ENCODE measurements around the gene PTP4A2.

Gene PTP4A2

GRCh38 chr1:31888291-31888690 lies 49.9 kb downstream of the PTP4A2 start:
- DNase-seq (ENCODE audit: low read depth in 2 of 2): no peak

DNA sequence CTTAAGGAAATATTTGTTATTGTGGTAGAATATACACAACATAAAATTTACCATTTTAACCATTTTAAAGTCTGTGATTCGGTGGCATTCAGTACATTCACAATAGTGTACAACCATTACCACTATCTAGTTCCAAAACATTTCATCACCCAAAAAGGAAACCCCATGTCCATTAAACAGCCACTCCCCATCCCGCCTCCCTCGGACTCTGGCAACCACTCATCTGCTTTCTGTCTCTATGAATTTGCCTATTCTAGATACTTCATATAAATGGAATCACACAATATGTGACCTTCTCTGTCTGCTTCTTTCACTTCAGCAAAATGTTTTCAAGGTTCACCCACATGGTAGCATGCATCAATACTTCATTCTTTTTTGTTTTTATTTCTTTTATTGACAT lies 51.3 kb downstream of the PTP4A2 start:
- no peak for DNase-seq (ENCODE audit: low read depth in 2 of 2)

GRCh38 chr1:31885851-31886250 lies 52.3 kb downstream of the PTP4A2 start:
- DNase-seq (ENCODE audit: low read depth in 2 of 2): no peak

GRCh38 chr1:31883357-31883942 lies 54.7 kb downstream of the PTP4A2 start:
- no peak for DNase-seq (ENCODE audit: low read depth in 2 of 2)

- no peak for DNase-seq (ENCODE audit: low read depth in 2 of 2)
Observed at GRCh38 chr1:31881688-31882000, 56.5 kb downstream of the PTP4A2 start.

GRCh38 chr1:31880957-31881687 lies 57.0 kb downstream of the PTP4A2 start:
- no peak for DNase-seq (ENCODE audit: low read depth in 2 of 2)

GRCh38 chr1:31879981-31880608 lies 58.1 kb downstream of the PTP4A2 start:
- no peak for DNase-seq (ENCODE audit: low read depth in 2 of 2)

- DNase-seq (ENCODE audit: low read depth in 2 of 2): no peak
Observed at GRCh38 chr1:31878058-31878457, 60.1 kb downstream of the PTP4A2 start.

DNA sequence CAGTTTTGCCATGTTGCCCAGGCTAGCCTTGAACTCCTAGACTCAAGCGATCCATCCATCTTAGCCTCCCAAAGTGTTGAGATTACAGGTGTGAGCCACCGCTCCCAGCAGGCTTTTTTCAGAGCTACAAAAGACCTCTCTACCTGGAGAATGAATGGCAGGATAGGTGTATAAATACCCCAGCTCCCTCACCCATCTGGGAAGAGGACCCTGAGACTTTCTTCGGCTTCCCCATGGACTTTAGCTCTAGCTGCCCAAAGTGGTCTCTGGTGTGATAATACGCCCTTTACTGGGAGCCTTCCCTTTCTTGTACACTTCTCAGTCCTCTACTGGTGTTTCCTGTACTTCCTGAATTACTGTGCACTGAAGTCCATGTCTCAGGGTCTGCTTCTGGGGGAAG lies 60.6 kb downstream of the PTP4A2 start:
- DNase-seq (ENCODE audit: low read depth in 2 of 2): no peak

DNA sequence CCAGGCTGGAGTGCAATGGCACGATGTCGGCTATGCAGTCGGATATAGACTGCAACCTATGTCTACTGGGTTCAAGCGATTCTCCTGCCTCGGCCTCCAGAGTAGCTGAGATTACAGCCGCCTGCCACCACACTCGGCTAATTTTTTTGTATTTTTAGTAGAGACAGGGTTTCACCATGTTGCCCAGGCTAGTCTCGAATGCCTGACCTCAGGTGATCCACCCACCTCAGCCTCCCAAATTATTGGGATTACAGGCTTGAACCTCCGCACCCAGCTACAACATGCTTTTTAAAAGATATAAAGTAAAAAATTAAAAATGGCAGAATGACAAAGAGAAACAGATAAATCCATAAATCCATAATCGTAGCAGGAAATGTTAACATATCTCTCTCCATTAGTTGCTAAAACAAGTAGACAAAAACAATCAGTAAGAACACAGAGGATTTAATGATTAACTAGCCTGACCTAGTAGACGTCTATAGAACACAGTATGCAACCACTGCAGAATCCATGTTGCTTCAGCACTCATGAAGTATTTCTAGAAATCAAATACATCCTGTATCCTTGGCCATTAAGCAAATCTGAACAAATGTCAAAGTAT lies 62.4 kb downstream of the PTP4A2 start:
- no peak for DNase-seq (ENCODE audit: low read depth in 2 of 2)

GRCh38 chr1:31874942-31875341 lies 63.2 kb downstream of the PTP4A2 start:
- no peak for DNase-seq (ENCODE audit: low read depth in 2 of 2)

- DNase-seq (ENCODE audit: low read depth in 2 of 2): no peak
Observed at GRCh38 chr1:31872658-31873636, 65.2 kb downstream of the PTP4A2 start.

DNA sequence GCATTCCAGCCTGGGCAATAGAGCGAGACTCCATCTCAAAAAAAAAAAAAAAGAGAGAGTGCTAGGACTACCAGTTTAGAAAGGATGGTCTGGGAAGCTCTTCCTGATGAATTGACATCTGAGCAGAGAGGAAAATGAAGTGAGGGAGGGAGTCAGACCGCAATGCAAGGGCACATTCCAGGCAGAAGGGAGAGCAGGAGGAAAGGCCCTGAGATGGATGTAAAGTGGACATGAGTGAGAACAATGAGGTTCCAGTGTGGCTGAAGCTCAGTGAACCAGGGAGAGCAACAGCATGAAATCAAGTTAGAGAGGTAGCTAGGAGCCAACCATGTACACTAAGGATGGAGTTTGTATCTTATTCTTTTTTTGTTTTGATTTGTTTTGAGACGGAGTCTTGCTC lies 66.5 kb downstream of the PTP4A2 start:
- DNase-seq (ENCODE audit: low read depth in 2 of 2): no peak

- DNase-seq (ENCODE audit: low read depth in 2 of 2): no peak
Observed at GRCh38 chr1:31870086-31870736, 68.0 kb downstream of the PTP4A2 start.

GRCh38 chr1:31869449-31869848 lies 68.7 kb downstream of the PTP4A2 start:
- no peak for DNase-seq (ENCODE audit: low read depth in 2 of 2)

DNA sequence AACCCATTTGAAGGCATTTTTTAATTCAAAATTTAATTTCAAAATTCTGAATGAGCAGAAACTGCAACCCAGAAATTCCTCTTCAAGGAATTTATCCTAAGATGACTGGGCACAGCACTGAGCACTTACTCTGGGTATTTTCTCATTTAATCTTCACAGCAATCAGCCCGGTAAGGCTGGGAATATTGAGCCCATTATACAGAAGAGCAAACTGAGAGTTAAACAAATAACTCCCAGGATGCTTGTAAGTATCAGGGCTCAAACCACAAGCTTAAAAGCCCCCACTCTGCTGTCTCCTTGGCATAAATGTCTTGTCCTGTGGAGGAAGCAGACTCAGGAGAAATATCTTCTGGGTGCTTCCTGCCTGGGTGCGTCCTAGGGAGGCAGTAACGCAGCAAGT lies 69.3 kb downstream of the PTP4A2 start:
- DNase-seq (ENCODE audit: low read depth in 2 of 2): no peak

DNA sequence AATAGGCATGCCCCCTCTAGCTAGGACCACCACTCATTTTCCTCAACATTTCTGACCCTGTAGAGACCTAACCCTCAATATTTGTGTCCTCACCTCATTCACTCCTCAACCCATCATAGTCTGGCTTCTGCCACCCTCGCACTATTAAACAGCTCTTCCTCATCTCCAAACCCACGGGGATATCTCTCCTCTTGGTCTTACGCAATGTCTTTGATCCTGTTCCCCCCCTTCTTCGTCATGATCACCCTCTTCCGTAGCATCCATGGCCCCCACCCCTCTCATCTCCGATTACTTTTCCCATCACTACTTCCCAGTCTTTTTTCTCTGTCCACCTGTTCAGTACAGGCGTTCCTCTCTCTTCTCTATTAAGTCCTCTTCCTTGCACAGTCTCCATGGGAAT lies 70.6 kb downstream of the PTP4A2 start:
- no peak for DNase-seq (ENCODE audit: low read depth in 2 of 2)

- DNase-seq (ENCODE audit: low read depth in 2 of 2): no peak
Observed at GRCh38 chr1:31866450-31867032, 71.6 kb downstream of the PTP4A2 start.

DNA sequence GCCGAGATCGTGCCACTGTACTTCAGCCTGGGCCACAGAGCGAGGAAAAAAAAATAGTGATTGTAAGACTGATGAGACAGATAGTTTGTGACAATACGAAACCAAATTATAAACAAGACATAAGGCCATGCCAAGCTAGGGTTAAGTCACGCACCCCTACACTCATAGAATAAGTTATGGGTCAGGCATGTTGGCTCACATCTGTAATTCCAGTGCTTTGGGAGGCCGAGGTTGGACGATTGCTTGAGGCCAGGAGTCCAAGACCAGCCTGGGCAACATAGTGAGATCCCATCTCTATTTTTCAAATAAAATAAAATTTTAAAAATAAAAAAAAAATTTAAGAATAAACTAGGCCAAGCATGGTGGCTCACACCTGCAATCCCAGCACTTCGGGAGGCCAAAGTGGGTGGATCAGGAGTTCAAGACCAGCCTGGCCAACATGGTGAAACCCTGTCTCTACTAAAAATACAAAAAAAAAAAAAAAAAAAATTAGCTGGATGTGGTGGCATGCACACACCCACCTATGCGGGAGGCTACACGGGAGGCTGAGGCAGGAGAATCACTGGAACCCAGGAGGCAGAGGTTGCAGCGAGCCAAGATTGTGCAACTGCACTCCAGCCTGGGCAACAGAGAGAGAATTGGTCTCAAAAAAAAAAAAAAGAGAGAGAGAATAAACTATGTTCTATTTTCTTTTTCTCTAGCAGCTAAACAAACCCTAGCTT lies 72.3 kb downstream of the PTP4A2 start:
- no peak for DNase-seq (ENCODE audit: low read depth in 2 of 2)

DNA sequence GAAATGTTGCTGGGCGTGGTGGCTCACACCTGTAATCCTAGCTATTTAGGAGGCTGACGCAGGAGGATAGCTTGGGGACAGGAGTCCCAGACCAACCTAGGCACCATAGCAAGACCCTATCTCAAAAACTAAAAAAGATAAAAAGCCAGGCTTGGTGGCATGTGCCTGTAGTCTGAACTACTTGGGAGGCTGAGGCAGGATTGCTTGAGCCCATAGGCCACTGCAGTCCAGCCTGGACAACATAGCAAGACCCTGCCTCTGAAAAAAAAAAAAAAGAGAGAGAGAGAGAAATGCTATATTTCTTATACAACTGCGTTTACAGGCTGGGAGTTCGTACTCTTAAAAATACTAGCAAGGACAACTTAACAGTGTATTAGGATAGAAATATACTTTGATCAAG lies 76.1 kb downstream of the PTP4A2 start:
- DNase-seq (ENCODE audit: low read depth in 2 of 2): no peak
